RWPE2 (cell line): ENCODE results near the gene TIFAB.

Experiments
- ATAC-seq: fragments of 200-7000 bp; cut with Tn5 transposase; 3 replicates; pipeline ENCODE4 v1.9.1; 2021; ENCODE audit warnings: low read depth
- DNase-seq: peaks from one replicate; pipeline ENCODE4 v3.0.0-alpha.2; 2020; ENCODE audit warnings: low spot score
- H3K27ac ChIP-seq: fragments of 450-650 bp; 2 replicates; pipeline ENCODE4 v1.5.1; 2017; ENCODE audit warnings: mild to moderate bottlenecking; ENCODE audit not compliant: poor library complexity, severe bottlenecking
- H3K27me3 ChIP-seq: fragments of 250-450 bp; sonication (Bioruptor Pico); 2 replicates; pipeline ENCODE4 v1.5.1; 2021; ENCODE audit warnings: mild to moderate bottlenecking, moderate library complexity; ENCODE audit not compliant: insufficient read depth, poor library complexity, severe bottlenecking
- H3K36me3 ChIP-seq: fragments of 250-450 bp; sonication (Bioruptor Pico); 2 replicates; pipeline ENCODE4 v1.5.1; 2020; ENCODE audit warnings: low read depth, mild to moderate bottlenecking, moderate library complexity
- H3K4me1 ChIP-seq: fragments of 250-450 bp; sonication (Bioruptor Pico); 2 replicates; pipeline ENCODE4 v1.5.1; 2021; ENCODE audit warnings: mild to moderate bottlenecking, moderate library complexity; ENCODE audit not compliant: insufficient read depth, poor library complexity, severe bottlenecking
- H3K4me3 ChIP-seq: fragments of 250-450 bp; sonication (Bioruptor Pico); 2 replicates; pipeline ENCODE4 v1.5.1; 2021; ENCODE audit warnings: mild to moderate bottlenecking, moderate library complexity; ENCODE audit not compliant: severe bottlenecking
- H3K9me3 ChIP-seq: fragments of 250-450 bp; sonication (Bioruptor Pico); 2 replicates; pipeline ENCODE4 v1.5.1; 2021; ENCODE audit warnings: mild to moderate bottlenecking, moderate library complexity; ENCODE audit not compliant: severe bottlenecking
- CTCF ChIP-seq: fragments of 450-650 bp; IDR thresholded peaks from one replicate; pipeline ENCODE4 v1.5.1; 2017; ENCODE audit warnings: mild to moderate bottlenecking, moderate library complexity; ENCODE audit not compliant: poor library complexity, severe bottlenecking

Gene TIFAB

GRCh38 chr5:135446206-135446605 is 5.9 kb downstream of the TIFAB start:
- TF ChIP-seq CTCF: no peak
- ATAC-seq (no peak), DNase-seq (no peak)
- H3K4me1 ChIP-seq: no peaks in the 10 kb centered on the region
- H3K27me3 ChIP-seq: no peaks in the 10 kb centered on the region
- H3K9me3 ChIP-seq: no peaks in the 10 kb centered on the region
- no peak overlapping the region for H3K27ac ChIP-seq
- H3K36me3 ChIP-seq: no peaks in the 10 kb centered on the region
- no peak overlapping the region for H3K4me3 ChIP-seq

GRCh38 chr5:135445306-135445985 is 6.7 kb downstream of the TIFAB start:
- TF ChIP-seq CTCF: no peak
- ATAC-seq (no peak), DNase-seq (peak; percentile 62)
- Histone ChIP-seq H3K4me1 (no peaks in the 10 kb centered on the region), H3K27ac (no peak overlapping the region), H3K4me3 (no peak overlapping the region), H3K36me3 (no peaks in the 10 kb centered on the region), H3K27me3 (no peaks in the 10 kb centered on the region), H3K9me3 (no peaks in the 10 kb centered on the region)

- DNase-seq (peak; percentile 52), ATAC-seq (no peak)
- H3K9me3 ChIP-seq: no peaks in the 10 kb centered on the region
- H3K36me3 ChIP-seq: no peaks in the 10 kb centered on the region
- no peak overlapping the region for H3K27ac ChIP-seq
- no peak overlapping the region for H3K4me3 ChIP-seq
- no peaks in the 10 kb centered on the region for H3K4me1 ChIP-seq
- H3K27me3 ChIP-seq: no peaks in the 10 kb centered on the region
- TF ChIP-seq CTCF: no peak
Measured at GRCh38 chr5:135444881-135445280, 7.3 kb downstream of the TIFAB start.

GRCh38 chr5:135444360-135444759 is 7.8 kb downstream of the TIFAB start:
- Histone ChIP-seq H3K36me3 (no peaks in the 10 kb centered on the region), H3K4me3 (no peak overlapping the region), H3K27ac (no peak overlapping the region), H3K27me3 (no peaks in the 10 kb centered on the region), H3K9me3 (no peaks in the 10 kb centered on the region), H3K4me1 (no peaks in the 10 kb centered on the region)
- TF ChIP-seq CTCF: no peak
- ATAC-seq: no peak
- DNase-seq: peak; percentile 57

- Histone ChIP-seq H3K9me3 (no peaks in the 10 kb centered on the region), H3K27me3 (no peaks in the 10 kb centered on the region), H3K36me3 (no peaks in the 10 kb centered on the region), H3K27ac (no peak overlapping the region), H3K4me3 (no peak overlapping the region), H3K4me1 (peaks cover 3% of the 10 kb centered on the region)
- TF ChIP-seq CTCF: no peak
- DNase-seq (no peak), ATAC-seq (no peak)
Measured at GRCh38 chr5:135443161-135443960, 8.8 kb downstream of the TIFAB start.
